Measurements from ENCODE around the gene PNMA8B. TPM values are rescaled to one million over a fixed set of nuclear protein-coding genes. Genes with fewer than 3 reads are reported as not detected.

Gene PNMA8B
- polyA plus RNA-seq, 2 donors: 0.14 TPM

- H3K4me3 ChIP-seq (ENCODE audit: low read depth in 1 of 2, low read length in 2 of 2): no peak overlapping the region
- peaks cover 0 to 2% of the 10 kb centered on the region in 2 donors for H3K27me3 ChIP-seq (ENCODE audit: control insufficient read depth in 1 of 2, insufficient read depth in 2 of 2, low read length in 2 of 2)
- WGBS, 2 donors: 13 to 21% methylated on average over 52 of the region's 52 CpGs
- no peak overlapping the region for H3K27ac ChIP-seq (ENCODE audit: low read depth in 2 of 2, low read length in 1 of 2)
- H3K4me1 ChIP-seq (ENCODE audit: control insufficient read depth in 2 of 2, insufficient read depth in 2 of 2, low read length in 1 of 2): peaks cover 0 to 6% of the 10 kb centered on the region in 2 donors
- no peaks in the 10 kb centered on the region for H3K36me3 ChIP-seq (ENCODE audit: control insufficient read depth in 2 of 2, insufficient read depth in 2 of 2, low read length in 1 of 2)
- H3K9me3 ChIP-seq (ENCODE audit: control insufficient read depth in 2 of 2, insufficient read depth in 1 of 2, low read depth in 1 of 2, low read length in 1 of 2): no peaks in the 10 kb centered on the region
These were observed 6.0 kb downstream of the PNMA8B start for GRCh38 chr19:46489445-46490272.

GRCh38 chr19:46488551-46488950, 7.1 kb downstream of the PNMA8B start:
- H3K9me3 ChIP-seq (ENCODE audit: control insufficient read depth in 2 of 2, insufficient read depth in 1 of 2, low read depth in 1 of 2, low read length in 1 of 2): no peaks in the 10 kb centered on the region
- peaks cover 0 to 2% of the 10 kb centered on the region in 2 donors for H3K27me3 ChIP-seq (ENCODE audit: control insufficient read depth in 1 of 2, insufficient read depth in 2 of 2, low read length in 2 of 2)
- no peak overlapping the region for H3K4me3 ChIP-seq (ENCODE audit: low read depth in 1 of 2, low read length in 2 of 2)
- no peak overlapping the region for H3K27ac ChIP-seq (ENCODE audit: low read depth in 2 of 2, low read length in 1 of 2)
- WGBS, 2 donors: 55 to 59% methylated on average over 11 of the region's 11 CpGs
- no peaks in the 10 kb centered on the region for H3K36me3 ChIP-seq (ENCODE audit: control insufficient read depth in 2 of 2, insufficient read depth in 2 of 2, low read length in 1 of 2)
- H3K4me1 ChIP-seq (ENCODE audit: control insufficient read depth in 2 of 2, insufficient read depth in 2 of 2, low read length in 1 of 2): peaks cover 0 to 4% of the 10 kb centered on the region in 2 donors

DNA sequence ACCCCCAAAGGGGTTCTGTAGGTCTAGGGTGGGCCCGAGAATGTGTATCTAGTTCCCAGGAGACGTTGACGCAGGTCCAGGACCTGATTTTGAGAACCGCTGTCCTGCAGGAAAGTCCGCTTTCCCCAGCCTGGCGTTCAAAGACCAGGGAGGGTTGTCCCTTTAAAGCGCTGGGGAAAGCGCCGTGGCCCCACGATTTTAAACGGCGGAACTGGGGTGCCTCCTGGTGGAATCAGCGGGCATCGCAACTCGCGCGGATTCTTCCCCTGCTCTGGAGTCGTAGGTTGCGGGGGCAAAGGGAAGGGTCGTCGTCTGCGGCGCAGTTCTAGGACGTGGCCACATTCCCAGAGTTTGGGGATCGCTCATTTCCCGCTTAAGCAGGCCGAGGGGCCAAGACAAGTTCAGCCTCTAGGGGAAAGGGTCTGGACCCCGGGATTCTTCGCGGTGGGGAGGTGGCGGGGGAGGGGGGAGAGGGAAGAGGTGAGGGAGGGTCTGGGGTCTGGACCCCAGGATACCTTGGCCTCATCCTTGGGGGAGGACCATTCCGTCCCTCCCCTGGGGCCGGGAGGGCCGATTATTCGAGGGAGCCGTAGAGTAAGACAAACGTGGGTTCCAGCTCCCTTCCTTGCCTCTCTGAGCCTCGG, 7.7 kb downstream of the PNMA8B start:
- 6 to 7% methylated on average over 36 to 38 of the region's 38 CpGs for WGBS, 2 donors
- H3K4me1 ChIP-seq (ENCODE audit: control insufficient read depth in 2 of 2, insufficient read depth in 2 of 2, low read length in 1 of 2): peaks cover 0 to 4% of the 10 kb centered on the region in 2 donors
- H3K4me3 ChIP-seq (ENCODE audit: low read depth in 1 of 2, low read length in 2 of 2): no peak overlapping the region
- H3K27ac ChIP-seq (ENCODE audit: low read depth in 2 of 2, low read length in 1 of 2): no peak overlapping the region
- H3K9me3 ChIP-seq (ENCODE audit: control insufficient read depth in 2 of 2, insufficient read depth in 1 of 2, low read depth in 1 of 2, low read length in 1 of 2): no peaks in the 10 kb centered on the region
- no peaks in the 10 kb centered on the region for H3K36me3 ChIP-seq (ENCODE audit: control insufficient read depth in 2 of 2, insufficient read depth in 2 of 2, low read length in 1 of 2)
- H3K27me3 ChIP-seq (ENCODE audit: control insufficient read depth in 1 of 2, insufficient read depth in 2 of 2, low read length in 2 of 2): peaks cover 0 to 2% of the 10 kb centered on the region in 2 donors

DNA sequence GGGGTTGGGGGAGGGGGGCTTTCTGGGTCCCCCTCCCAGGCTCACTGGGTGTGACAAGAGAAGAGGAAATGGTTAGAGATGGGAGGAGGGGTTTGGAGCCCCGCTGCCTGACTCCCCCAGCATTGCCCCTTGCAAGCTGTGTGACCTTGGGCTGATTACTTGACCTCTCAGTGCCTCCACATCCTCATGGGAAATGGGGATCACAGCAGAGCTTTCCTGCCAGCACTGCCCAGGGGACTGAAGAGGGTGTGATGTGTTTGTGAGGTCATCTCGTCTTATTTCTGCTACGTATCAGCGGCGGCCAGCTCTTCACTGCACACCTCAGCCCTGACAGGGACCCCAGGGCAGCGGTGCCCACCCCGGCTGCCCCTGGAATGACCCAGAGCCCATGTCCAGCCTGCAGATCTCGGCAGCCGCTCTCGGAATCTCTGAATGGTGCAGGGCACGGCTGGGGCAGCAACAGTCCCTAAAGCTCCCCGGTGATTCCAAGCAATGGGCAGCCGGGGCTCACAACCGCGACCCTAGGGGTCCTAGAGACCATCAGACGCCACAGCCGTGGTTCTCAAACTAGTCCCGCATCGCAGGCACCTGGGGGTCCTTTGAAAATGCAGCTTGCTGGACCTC, 8.4 kb downstream of the PNMA8B start:
- Histone ChIP-seq H3K4me3 (ENCODE audit: low read depth in 1 of 2, low read length in 2 of 2) (no peak overlapping the region), H3K27ac (ENCODE audit: low read depth in 2 of 2, low read length in 1 of 2) (no peak overlapping the region), H3K9me3 (ENCODE audit: control insufficient read depth in 2 of 2, insufficient read depth in 1 of 2, low read depth in 1 of 2, low read length in 1 of 2) (no peaks in the 10 kb centered on the region), H3K4me1 (ENCODE audit: control insufficient read depth in 2 of 2, insufficient read depth in 2 of 2, low read length in 1 of 2) (peaks cover 0 to 4% of the 10 kb centered on the region in 2 donors), H3K36me3 (ENCODE audit: control insufficient read depth in 2 of 2, insufficient read depth in 2 of 2, low read length in 1 of 2) (no peaks in the 10 kb centered on the region), H3K27me3 (ENCODE audit: control insufficient read depth in 1 of 2, insufficient read depth in 2 of 2, low read length in 2 of 2) (peaks cover 0 to 2% of the 10 kb centered on the region in 2 donors)
- whole genome bisulfite sequencing, 2 donors: 19 to 21% methylated on average over 19 of the region's 19 CpGs

GRCh38 chr19:46486358-46486757, 9.3 kb downstream of the PNMA8B start:
- Histone ChIP-seq H3K27ac (ENCODE audit: low read depth in 2 of 2, low read length in 1 of 2) (no peak overlapping the region), H3K27me3 (ENCODE audit: control insufficient read depth in 1 of 2, insufficient read depth in 2 of 2, low read length in 2 of 2) (peaks cover 0 to 2% of the 10 kb centered on the region in 2 donors), H3K36me3 (ENCODE audit: control insufficient read depth in 2 of 2, insufficient read depth in 2 of 2, low read length in 1 of 2) (no peaks in the 10 kb centered on the region), H3K4me1 (ENCODE audit: control insufficient read depth in 2 of 2, insufficient read depth in 2 of 2, low read length in 1 of 2) (peaks cover 0 to 4% of the 10 kb centered on the region in 2 donors), H3K9me3 (ENCODE audit: control insufficient read depth in 2 of 2, insufficient read depth in 1 of 2, low read depth in 1 of 2, low read length in 1 of 2) (no peaks in the 10 kb centered on the region), H3K4me3 (ENCODE audit: low read depth in 1 of 2, low read length in 2 of 2) (no peak overlapping the region)
- 71 to 77% methylated on average over 3 of the region's 3 CpGs for WGBS, 2 donors

GRCh38 chr19:46484656-46485055, 11.0 kb downstream of the PNMA8B start:
- no peaks in the 10 kb centered on the region for H3K36me3 ChIP-seq (ENCODE audit: control insufficient read depth in 2 of 2, insufficient read depth in 2 of 2, low read length in 1 of 2)
- peaks cover 0 to 2% of the 10 kb centered on the region in 2 donors for H3K27me3 ChIP-seq (ENCODE audit: control insufficient read depth in 1 of 2, insufficient read depth in 2 of 2, low read length in 2 of 2)
- no peak overlapping the region for H3K27ac ChIP-seq (ENCODE audit: low read depth in 2 of 2, low read length in 1 of 2)
- no peaks in the 10 kb centered on the region for H3K9me3 ChIP-seq (ENCODE audit: control insufficient read depth in 2 of 2, insufficient read depth in 1 of 2, low read depth in 1 of 2, low read length in 1 of 2)
- 63 to 69% methylated on average over 4 of the region's 4 CpGs for WGBS, 2 donors
- no peak overlapping the region for H3K4me3 ChIP-seq (ENCODE audit: low read depth in 1 of 2, low read length in 2 of 2)
- peaks cover 0 to 4% of the 10 kb centered on the region in 2 donors for H3K4me1 ChIP-seq (ENCODE audit: control insufficient read depth in 2 of 2, insufficient read depth in 2 of 2, low read length in 1 of 2)

DNA sequence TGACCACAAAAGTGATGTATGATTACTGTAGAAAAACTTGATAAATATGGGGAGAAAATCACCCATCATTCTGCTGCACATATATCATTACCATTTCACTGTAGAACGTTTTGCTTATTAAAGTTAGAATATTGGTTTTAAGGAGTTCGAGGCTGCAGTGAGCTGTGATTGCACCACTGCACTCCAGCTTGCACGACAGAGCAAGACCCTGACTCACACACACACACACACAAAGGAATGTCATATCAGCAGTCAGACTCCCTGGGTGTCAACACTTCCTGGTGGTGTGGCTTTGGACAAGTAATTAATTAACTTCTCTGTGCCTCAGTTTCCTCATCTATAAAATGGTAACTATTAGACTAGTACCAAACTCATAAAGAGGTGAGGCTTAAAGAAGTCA, 13.0 kb downstream of the PNMA8B start:
- H3K4me1 ChIP-seq (ENCODE audit: control insufficient read depth in 2 of 2, insufficient read depth in 2 of 2, low read length in 1 of 2): peaks cover 0 to 4% of the 10 kb centered on the region in 2 donors
- H3K27ac ChIP-seq (ENCODE audit: low read depth in 2 of 2, low read length in 1 of 2): no peak overlapping the region
- H3K4me3 ChIP-seq (ENCODE audit: low read depth in 1 of 2, low read length in 2 of 2): no peak overlapping the region
- no peaks in the 10 kb centered on the region for H3K9me3 ChIP-seq (ENCODE audit: control insufficient read depth in 2 of 2, insufficient read depth in 1 of 2, low read depth in 1 of 2, low read length in 1 of 2)
- 50 to 52% methylated on average over 3 of the region's 3 CpGs for WGBS, 2 donors
- H3K27me3 ChIP-seq (ENCODE audit: control insufficient read depth in 1 of 2, insufficient read depth in 2 of 2, low read length in 2 of 2): no peaks in the 10 kb centered on the region
- no peaks in the 10 kb centered on the region for H3K36me3 ChIP-seq (ENCODE audit: control insufficient read depth in 2 of 2, insufficient read depth in 2 of 2, low read length in 1 of 2)

GRCh38 chr19:46481947-46482346, 13.7 kb downstream of the PNMA8B start:
- H3K4me3 ChIP-seq (ENCODE audit: low read depth in 1 of 2, low read length in 2 of 2): no peak overlapping the region
- H3K27ac ChIP-seq (ENCODE audit: low read depth in 2 of 2, low read length in 1 of 2): no peak overlapping the region
- 42 to 54% methylated on average over 5 of the region's 5 CpGs for WGBS, 2 donors
- H3K9me3 ChIP-seq (ENCODE audit: control insufficient read depth in 2 of 2, insufficient read depth in 1 of 2, low read depth in 1 of 2, low read length in 1 of 2): no peaks in the 10 kb centered on the region
- H3K4me1 ChIP-seq (ENCODE audit: control insufficient read depth in 2 of 2, insufficient read depth in 2 of 2, low read length in 1 of 2): no peaks in the 10 kb centered on the region
- H3K36me3 ChIP-seq (ENCODE audit: control insufficient read depth in 2 of 2, insufficient read depth in 2 of 2, low read length in 1 of 2): no peaks in the 10 kb centered on the region
- no peaks in the 10 kb centered on the region for H3K27me3 ChIP-seq (ENCODE audit: control insufficient read depth in 1 of 2, insufficient read depth in 2 of 2, low read length in 2 of 2)

DNA sequence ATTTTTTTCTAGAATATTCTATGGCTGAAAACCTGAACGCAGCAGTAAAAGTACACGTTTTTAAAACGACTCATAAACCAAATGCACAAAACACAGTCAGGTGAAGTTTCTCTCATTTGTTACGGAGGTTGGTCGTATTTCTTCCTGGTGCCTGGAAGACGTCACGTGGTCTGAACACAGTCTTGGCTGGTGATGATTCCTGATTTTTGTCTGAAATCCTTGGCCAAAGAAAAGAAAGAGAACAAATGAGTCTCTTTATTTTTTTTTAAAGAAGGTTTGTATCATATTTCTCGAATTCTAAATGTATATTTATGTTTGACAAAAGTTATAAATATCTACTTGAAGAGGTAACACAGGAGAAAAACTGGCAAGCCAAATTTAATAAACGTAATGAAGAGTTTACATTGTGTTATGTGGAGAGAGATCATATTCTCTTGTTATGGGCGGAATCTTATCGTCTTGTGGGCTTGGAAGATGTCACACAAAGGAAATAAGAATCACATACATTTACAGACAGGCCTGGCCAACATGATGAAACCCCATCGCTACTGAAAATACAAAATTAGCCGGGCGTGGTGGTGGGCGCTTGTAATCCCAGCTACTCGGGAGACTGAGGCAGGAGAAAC, 14.3 kb downstream of the PNMA8B start:
- WGBS, 2 donors: 63 to 68% methylated on average over 16 of the region's 16 CpGs
- H3K27ac ChIP-seq (ENCODE audit: low read depth in 2 of 2, low read length in 1 of 2): no peak overlapping the region
- no peak overlapping the region for H3K4me3 ChIP-seq (ENCODE audit: low read depth in 1 of 2, low read length in 2 of 2)

More for the DNA sequence above, 14.3 kb downstream of the PNMA8B start:
- H3K9me3 ChIP-seq (ENCODE audit: control insufficient read depth in 2 of 2, insufficient read depth in 1 of 2, low read depth in 1 of 2, low read length in 1 of 2): no peaks in the 10 kb centered on the region
- H3K36me3 ChIP-seq (ENCODE audit: control insufficient read depth in 2 of 2, insufficient read depth in 2 of 2, low read length in 1 of 2): no peaks in the 10 kb centered on the region
- no peaks in the 10 kb centered on the region for H3K4me1 ChIP-seq (ENCODE audit: control insufficient read depth in 2 of 2, insufficient read depth in 2 of 2, low read length in 1 of 2)
- H3K27me3 ChIP-seq (ENCODE audit: control insufficient read depth in 1 of 2, insufficient read depth in 2 of 2, low read length in 2 of 2): no peaks in the 10 kb centered on the region
